ENCODE measurements around the gene R3HDML. TPM values are rescaled to one million over a fixed set of nuclear protein-coding genes. Genes with fewer than 3 reads are reported as not detected.
A peak's percentile ranks its signal among the peaks of the same experiment; 100 is the strongest.

The R3HDML gene
- total and polyA plus RNA-seq, 2 of the 13 experiments (the other 11 are each of a cell fraction or from before 2014, with no cell fraction given) = not detected

DNA sequence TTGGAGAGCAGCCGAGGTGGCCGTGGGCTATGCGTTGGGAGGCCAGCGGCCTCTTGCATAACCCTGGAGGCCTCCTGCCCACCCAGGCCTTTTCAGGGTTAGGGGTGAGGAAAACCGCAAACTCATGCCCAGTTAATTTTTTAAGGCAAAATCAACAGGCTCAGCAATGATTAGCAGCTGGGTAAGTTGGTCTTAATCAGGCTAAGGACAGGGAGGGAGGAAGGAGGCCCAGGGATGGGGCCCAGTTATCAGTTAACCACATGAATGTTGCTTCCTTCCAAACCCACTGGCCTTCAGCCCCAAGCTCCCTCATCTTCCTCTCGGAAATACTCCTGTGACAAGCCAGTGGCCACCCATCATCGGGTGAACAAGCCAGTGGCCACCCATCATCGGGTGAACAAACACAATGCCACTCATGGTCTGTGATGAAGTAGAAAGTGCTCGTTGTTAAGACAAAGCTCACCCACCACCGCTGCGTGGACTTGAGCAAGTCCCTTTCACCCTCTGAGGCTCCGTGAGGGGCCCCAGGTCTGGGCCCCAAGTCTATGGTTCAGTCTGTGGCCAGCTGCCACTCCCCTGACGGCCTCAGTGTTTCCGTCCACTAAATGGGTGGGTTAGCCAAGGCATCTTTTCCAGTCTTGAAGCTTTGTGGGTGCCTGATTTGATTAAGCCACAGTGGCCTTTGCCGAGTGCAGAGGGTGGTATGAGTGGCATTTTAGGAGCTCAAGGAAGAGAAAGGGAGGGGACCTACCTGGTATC, 58.0 kb downstream of the R3HDML start (continued):
- TF ChIP-seq, protein P1, sequence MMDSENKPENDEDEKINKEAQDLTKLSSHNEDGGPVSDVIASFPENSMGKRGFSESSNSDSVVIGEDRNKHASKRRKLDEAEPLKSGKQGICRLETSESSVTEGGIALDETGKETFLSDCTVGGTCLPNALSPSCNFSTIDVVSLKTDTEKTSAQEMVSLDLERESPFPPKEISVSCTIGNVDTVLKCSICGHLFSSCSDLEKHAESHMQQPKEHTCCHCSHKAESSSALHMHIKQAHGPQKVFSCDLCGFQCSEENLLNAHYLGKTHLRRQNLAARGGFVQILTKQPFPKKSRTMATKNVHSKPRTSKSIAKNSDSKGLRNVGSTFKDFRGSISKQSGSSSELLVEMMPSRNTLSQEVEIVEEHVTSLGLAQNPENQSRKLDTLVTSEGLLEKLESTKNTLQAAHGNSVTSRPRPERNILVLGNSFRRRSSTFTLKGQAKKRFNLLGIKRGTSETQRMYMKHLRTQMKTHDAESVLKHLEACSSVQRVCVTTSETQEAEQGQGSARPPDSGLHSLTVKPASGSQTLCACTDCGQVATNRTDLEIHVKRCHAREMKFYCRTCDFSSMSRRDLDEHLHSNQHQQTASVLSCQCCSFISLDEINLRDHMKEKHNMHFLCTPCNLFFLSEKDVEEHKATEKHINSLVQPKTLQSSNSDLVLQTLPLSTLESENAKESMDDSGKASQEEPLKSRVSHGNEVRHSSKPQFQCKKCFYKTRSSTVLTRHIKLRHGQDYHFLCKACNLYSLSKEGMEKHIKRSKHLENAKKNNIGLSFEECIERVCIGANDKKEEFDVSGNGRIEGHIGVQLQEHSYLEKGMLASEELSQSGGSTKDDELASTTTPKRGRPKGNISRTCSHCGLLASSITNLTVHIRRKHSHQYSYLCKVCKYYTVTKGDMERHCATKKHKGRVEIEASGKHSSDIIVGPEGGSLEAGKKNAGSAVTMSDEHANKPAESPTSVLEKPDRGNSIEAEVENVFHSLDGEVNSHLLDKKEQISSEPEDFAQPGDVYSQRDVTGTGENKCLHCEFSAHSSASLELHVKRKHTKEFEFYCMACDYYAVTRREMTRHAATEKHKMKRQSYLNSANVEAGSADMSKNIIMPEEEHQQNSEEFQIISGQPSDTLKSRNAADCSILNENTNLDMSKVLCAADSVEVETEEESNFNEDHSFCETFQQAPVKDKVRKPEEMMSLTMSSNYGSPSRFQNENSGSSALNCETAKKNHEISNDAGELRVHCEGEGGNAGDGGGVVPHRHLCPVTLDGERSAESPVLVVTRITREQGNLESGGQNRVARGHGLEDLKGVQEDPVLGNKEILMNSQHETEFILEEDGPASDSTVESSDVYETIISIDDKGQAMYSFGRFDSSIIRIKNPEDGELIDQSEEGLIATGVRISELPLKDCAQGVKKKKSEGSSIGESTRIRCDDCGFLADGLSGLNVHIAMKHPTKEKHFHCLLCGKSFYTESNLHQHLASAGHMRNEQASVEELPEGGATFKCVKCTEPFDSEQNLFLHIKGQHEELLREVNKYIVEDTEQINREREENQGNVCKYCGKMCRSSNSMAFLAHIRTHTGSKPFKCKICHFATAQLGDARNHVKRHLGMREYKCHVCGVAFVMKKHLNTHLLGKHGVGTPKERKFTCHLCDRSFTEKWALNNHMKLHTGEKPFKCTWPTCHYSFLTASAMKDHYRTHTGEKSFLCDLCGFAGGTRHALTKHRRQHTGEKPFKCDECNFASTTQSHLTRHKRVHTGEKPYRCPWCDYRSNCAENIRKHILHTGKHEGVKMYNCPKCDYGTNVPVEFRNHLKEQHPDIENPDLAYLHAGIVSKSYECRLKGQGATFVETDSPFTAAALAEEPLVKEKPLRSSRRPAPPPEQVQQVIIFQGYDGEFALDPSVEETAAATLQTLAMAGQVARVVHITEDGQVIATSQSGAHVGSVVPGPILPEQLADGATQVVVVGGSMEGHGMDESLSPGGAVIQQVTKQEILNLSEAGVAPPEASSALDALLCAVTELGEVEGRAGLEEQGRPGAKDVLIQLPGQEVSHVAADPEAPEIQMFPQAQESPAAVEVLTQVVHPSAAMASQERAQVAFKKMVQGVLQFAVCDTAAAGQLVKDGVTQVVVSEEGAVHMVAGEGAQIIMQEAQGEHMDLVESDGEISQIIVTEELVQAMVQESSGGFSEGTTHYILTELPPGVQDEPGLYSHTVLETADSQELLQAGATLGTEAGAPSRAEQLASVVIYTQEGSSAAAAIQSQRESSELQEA (CRISPR knock-in tag; IDR thresholded peaks at IDR 0.05; ENCODE audit: not compliant biosample characterization) = peak; percentile 57
- peak; percentile 95 for TF ChIP-seq ZNF564 (CRISPR knock-in tag; IDR thresholded peaks at IDR 0.05)
- TF ChIP-seq, protein P2, sequence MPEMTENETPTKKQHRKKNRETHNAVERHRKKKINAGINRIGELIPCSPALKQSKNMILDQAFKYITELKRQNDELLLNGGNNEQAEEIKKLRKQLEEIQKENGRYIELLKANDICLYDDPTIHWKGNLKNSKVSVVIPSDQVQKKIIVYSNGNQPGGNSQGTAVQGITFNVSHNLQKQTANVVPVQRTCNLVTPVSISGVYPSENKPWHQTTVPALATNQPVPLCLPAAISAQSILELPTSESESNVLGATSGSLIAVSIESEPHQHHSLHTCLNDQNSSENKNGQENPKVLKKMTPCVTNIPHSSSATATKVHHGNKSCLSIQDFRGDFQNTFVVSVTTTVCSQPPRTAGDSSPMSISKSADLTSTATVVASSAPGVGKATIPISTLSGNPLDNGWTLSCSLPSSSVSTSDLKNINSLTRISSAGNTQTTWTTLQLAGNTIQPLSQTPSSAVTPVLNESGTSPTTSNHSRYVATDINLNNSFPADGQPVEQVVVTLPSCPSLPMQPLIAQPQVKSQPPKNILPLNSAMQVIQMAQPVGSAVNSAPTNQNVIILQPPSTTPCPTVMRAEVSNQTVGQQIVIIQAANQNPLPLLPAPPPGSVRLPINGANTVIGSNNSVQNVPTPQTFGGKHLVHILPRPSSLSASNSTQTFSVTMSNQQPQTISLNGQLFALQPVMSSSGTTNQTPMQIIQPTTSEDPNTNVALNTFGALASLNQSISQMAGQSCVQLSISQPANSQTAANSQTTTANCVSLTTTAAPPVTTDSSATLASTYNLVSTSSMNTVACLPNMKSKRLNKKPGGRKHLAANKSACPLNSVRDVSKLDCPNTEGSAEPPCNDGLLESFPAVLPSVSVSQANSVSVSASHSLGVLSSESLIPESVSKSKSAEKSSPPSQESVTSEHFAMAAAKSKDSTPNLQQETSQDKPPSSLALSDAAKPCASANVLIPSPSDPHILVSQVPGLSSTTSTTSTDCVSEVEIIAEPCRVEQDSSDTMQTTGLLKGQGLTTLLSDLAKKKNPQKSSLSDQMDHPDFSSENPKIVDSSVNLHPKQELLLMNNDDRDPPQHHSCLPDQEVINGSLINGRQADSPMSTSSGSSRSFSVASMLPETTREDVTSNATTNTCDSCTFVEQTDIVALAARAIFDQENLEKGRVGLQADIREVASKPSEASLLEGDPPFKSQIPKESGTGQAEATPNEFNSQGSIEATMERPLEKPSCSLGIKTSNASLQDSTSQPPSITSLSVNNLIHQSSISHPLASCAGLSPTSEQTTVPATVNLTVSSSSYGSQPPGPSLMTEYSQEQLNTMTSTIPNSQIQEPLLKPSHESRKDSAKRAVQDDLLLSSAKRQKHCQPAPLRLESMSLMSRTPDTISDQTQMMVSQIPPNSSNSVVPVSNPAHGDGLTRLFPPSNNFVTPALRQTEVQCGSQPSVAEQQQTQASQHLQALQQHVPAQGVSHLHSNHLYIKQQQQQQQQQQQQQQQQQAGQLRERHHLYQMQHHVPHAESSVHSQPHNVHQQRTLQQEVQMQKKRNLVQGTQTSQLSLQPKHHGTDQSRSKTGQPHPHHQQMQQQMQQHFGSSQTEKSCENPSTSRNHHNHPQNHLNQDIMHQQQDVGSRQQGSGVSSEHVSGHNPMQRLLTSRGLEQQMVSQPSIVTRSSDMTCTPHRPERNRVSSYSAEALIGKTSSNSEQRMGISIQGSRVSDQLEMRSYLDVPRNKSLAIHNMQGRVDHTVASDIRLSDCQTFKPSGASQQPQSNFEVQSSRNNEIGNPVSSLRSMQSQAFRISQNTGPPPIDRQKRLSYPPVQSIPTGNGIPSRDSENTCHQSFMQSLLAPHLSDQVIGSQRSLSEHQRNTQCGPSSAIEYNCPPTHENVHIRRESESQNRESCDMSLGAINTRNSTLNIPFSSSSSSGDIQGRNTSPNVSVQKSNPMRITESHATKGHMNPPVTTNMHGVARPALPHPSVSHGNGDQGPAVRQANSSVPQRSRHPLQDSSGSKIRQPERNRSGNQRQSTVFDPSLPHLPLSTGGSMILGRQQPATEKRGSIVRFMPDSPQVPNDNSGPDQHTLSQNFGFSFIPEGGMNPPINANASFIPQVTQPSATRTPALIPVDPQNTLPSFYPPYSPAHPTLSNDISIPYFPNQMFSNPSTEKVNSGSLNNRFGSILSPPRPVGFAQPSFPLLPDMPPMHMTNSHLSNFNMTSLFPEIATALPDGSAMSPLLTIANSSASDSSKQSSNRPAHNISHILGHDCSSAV (CRISPR knock-in tag; IDR thresholded peaks at IDR 0.05; ENCODE audit: borderline replicate concordance) = 0 out of 2 replicates have a peak, but pooled peaks have one; percentile 55
- TF ChIP-seq MIER3 (CRISPR knock-in tag; IDR thresholded peaks at IDR 0.05; ENCODE audit: borderline replicate concordance) = peak; percentile 98
- TF ChIP-seq NFIC (IDR thresholded peaks at IDR 0.05; ENCODE audit: low read length) = 0 out of 2 replicates have a peak, but pooled peaks have one; percentile 86
- TF ChIP-seq SOX6 (IDR thresholded peaks at IDR 0.05) = no peak
- TF ChIP-seq SOX6 (CRISPR knock-in tag; IDR thresholded peaks at IDR 0.05) = peak; percentile 98
- TF ChIP-seq RORA (CRISPR knock-in tag; IDR thresholded peaks at IDR 0.05) = no peak
- TF ChIP-seq CHCHD3 (CRISPR knock-in tag; IDR thresholded peaks at IDR 0.05) = no peak; the same call in 1 of the 2 replicates
- TF ChIP-seq, protein P3, sequence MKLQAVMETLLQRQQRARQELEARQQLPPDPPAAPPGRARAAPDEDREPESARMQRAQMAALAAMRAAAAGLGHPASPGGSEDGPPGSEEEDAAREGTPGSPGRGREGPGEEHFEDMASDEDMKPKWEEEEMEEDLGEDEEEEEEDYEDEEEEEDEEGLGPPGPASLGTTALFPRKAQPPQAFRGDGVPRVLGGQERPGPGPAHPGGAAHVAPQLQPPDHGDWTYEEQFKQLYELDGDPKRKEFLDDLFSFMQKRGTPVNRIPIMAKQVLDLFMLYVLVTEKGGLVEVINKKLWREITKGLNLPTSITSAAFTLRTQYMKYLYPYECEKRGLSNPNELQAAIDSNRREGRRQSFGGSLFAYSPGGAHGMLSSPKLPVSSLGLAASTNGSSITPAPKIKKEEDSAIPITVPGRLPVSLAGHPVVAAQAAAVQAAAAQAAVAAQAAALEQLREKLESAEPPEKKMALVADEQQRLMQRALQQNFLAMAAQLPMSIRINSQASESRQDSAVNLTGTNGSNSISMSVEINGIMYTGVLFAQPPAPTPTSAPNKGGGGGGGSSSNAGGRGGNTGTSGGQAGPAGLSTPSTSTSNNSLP (IDR thresholded peaks at IDR 0.05; ENCODE audit: low read depth, low read length) = no peak; the same call in 1 of the 2 replicates

Data from HepG2 (cell line).